ENCODE data around the gene ANKRD40.

The ANKRD40 gene

DNA sequence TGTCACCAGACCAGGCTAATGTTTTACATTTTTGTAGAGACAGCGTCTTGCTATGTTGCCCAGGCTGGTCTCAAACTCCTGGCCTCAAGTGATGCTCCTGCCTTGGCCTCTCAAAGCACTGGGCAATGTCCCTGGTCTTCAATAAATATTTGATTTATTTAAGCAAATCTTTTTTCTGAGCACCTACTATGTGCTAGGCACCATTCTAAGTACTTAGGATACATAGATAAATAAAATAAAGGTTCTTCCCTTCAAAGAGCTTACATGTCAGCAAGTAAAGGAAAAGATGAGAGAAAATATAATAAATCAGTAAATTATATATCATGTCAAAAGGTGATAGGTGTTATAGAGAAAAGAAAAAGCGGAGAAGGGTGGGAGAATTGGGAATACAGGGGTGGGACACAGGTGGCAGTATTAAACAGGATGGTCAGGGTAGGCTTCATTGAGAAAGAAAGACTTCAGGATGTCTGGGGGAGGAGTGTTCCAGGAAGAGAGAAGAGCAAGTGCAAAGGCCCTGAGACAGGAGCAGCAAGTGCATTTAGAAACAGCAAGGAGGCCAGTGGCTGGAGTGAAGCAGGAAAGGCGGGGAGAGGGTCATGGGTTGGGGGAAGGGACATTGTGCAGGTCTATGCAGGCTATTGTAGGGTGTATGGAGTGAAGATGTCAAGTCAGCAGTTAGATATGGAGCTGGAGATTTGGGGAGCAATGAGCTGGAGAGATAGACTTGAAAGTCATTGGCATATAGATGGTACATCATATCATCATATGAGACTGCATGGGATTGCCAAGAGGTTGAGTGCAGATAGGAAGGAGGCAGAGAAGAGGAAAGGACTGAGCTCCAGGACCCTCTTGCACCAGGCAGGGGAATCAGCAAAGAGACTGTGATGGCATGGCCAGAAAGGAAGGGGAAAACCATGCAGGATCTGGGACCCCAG is 61.7 kb downstream of the ANKRD40 start:
- no peak for DNase-seq
